Breast epithelium (tissue), 4 donors: ENCODE measurements around the gene RBFOX1. TPM values are rescaled to one million over a fixed set of nuclear protein-coding genes. Genes with fewer than 3 reads are reported as not detected.

Experiments used
- DNase-seq, 2 donors: peaks; one replicate each; pipeline ENCODE4 v3.0.0-alpha.2; 2019; ENCODE audit warnings: low spot score in 2 of 2
- H3K27ac ChIP-seq, 2 donors: fragments of 200-600 bp; sonication (generic) in 1 of 2; one replicate each; pipeline ENCODE4 v1.5.1; 2016 to 2019; ENCODE audit warnings: mild to moderate bottlenecking in 1 of 2
- H3K27me3 ChIP-seq, 2 donors: fragments of 200-600 bp; sonication (generic) in 1 of 2; one replicate each; pipeline versions ENCODE4 v1.5.1 to v1.6.0; 2017 to 2019; ENCODE audit warnings: control low read depth in 1 of 2, mild to moderate bottlenecking in 1 of 2
- H3K36me3 ChIP-seq: fragments of 200-600 bp; one replicate; pipeline ENCODE4 v1.5.1; 2019
- H3K4me1 ChIP-seq, 2 donors: fragments of 200-600 bp; sonication (generic); one replicate each; pipeline ENCODE4 v1.5.1; 2016 to 2019; ENCODE audit warnings: control low read depth in 1 of 2
- H3K4me3 ChIP-seq, 3 donors: fragments of 200-600 bp; sonication (generic); 1 replicate in 2 of 3; 2 replicates in 1 of 3; pipeline ENCODE4 v1.5.1; 2016 to 2019; ENCODE audit warnings: mild to moderate bottlenecking in 3 of 3, moderate library complexity in 2 of 3
- H3K9me3 ChIP-seq, 2 donors: fragments of 200-600 bp; sonication (generic) in 1 of 2; one replicate each; pipeline ENCODE4 v1.5.1; 2016 to 2019; ENCODE audit warnings: control low read depth in 1 of 2
- CTCF ChIP-seq, 3 donors: fragments of 450-650 bp; IDR thresholded peaks; one replicate each; pipeline ENCODE4 v1.5.1; 2016 to 2017; ENCODE audit warnings: antibody characterized with exemption in 3 of 3, mild to moderate bottlenecking in 3 of 3, moderate library complexity in 3 of 3
- POLR2A ChIP-seq: fragments of 450-650 bp; IDR thresholded peaks from one replicate; pipeline ENCODE4 v1.6.1; 2016; ENCODE audit warnings: antibody characterized with exemption, mild to moderate bottlenecking, moderate library complexity
- POLR2AphosphoS5 ChIP-seq, 3 donors: sonication (generic); formaldehyde crosslinking; IDR thresholded peaks; one replicate each; pipeline ENCODE4 v1.6.1; 2017; ENCODE audit warnings: antibody characterized with exemption in 3 of 3
- intact Hi-C: fragments of 100-400 bp; cut with DNase I; formaldehyde crosslinking; loops from one replicate; pipeline ENCODE4 v1.15.1; 2023; ENCODE audit warnings: low total_unique reads
- total RNA-seq, 3 donors: library from RNA; depleted of rRNA; stranded (reverse); fragments of >200 nt; gene quantifications; one replicate each; pipeline ENCODE4 v1.1.0, GENCODE V29; 2016

The RBFOX1 gene
- total RNA-seq, 3 donors from 2014 or later = 0.29 TPM; not detected in 2

- TF ChIP-seq POLR2AphosphoS5 (IDR thresholded peaks at IDR 0.05) = no peak
- no peak for TF ChIP-seq POLR2A
- TF ChIP-seq CTCF (IDR thresholded peaks at IDR 0.05) = no peak
These were observed 282.9 kb downstream of the RBFOX1 start for GRCh38 chr16:7615565-7615964.

GRCh38 chr16:7624871-7625766 is 292.5 kb downstream of the RBFOX1 start:
- Histone ChIP-seq H3K27ac (no peak overlapping the region), H3K4me1 (no peaks in the 10 kb centered on the region), H3K36me3 (no peaks in the 10 kb centered on the region), H3K27me3 (no peaks in the 10 kb centered on the region), H3K9me3 (no peaks in the 10 kb centered on the region), H3K4me3 (no peak overlapping the region)
- intact Hi-C loops = no loop called here
- DNase-seq = no peak
- TF ChIP-seq CTCF (IDR thresholded peaks at IDR 0.05) (no peak), POLR2A (no peak), POLR2AphosphoS5 (IDR thresholded peaks at IDR 0.05) (no peak)

More at GRCh38 chr16:7615565-7615964, 282.9 kb downstream of the RBFOX1 start:
- Histone ChIP-seq H3K36me3 (no peaks in the 10 kb centered on the region), H3K4me3 (no peak overlapping the region), H3K27me3 (no peaks in the 10 kb centered on the region), H3K27ac (no peak overlapping the region), H3K9me3 (no peaks in the 10 kb centered on the region), H3K4me1 (no peaks in the 10 kb centered on the region)
- no peak for DNase-seq
- intact Hi-C loops = no loop called here

GRCh38 chr16:7628981-7629380 is 296.3 kb downstream of the RBFOX1 start:
- no peaks in the 10 kb centered on the region for H3K9me3 ChIP-seq
- intact Hi-C loops = no loop called here
- DNase-seq = no peak
- H3K4me1 ChIP-seq = no peaks in the 10 kb centered on the region
- H3K36me3 ChIP-seq = no peaks in the 10 kb centered on the region
- H3K27me3 ChIP-seq = no peaks in the 10 kb centered on the region
- TF ChIP-seq CTCF (IDR thresholded peaks at IDR 0.05) (no peak), POLR2AphosphoS5 (IDR thresholded peaks at IDR 0.05) (no peak), POLR2A (no peak)
- no peak overlapping the region for H3K27ac ChIP-seq
- H3K4me3 ChIP-seq = no peak overlapping the region

GRCh38 chr16:7629571-7629970 is 296.9 kb downstream of the RBFOX1 start:
- H3K27me3 ChIP-seq = no peaks in the 10 kb centered on the region
- no peak overlapping the region for H3K4me3 ChIP-seq
- no peaks in the 10 kb centered on the region for H3K4me1 ChIP-seq
- no peak for DNase-seq
- H3K9me3 ChIP-seq = no peaks in the 10 kb centered on the region
- no peak for TF ChIP-seq POLR2AphosphoS5 (IDR thresholded peaks at IDR 0.05)
- no peak for TF ChIP-seq POLR2A
- no peak for TF ChIP-seq CTCF (IDR thresholded peaks at IDR 0.05)
- H3K27ac ChIP-seq = no peak overlapping the region
- H3K36me3 ChIP-seq = no peaks in the 10 kb centered on the region
- intact Hi-C loops = no loop called here

- Histone ChIP-seq H3K4me1 (no peaks in the 10 kb centered on the region), H3K9me3 (no peaks in the 10 kb centered on the region), H3K4me3 (no peak overlapping the region), H3K27me3 (no peaks in the 10 kb centered on the region), H3K36me3 (no peaks in the 10 kb centered on the region), H3K27ac (no peak overlapping the region)
- intact Hi-C loops = no loop called here
- TF ChIP-seq CTCF (IDR thresholded peaks at IDR 0.05) (no peak), POLR2AphosphoS5 (IDR thresholded peaks at IDR 0.05) (no peak), POLR2A (no peak)
- DNase-seq = no peak
These were observed 304.8 kb downstream of the RBFOX1 start for GRCh38 chr16:7637446-7637845.
